GM19324 (cell line): ENCODE data around the gene FAM135A.
"Not testable (repeated sequence)": the region's sequence is repeated elsewhere in the genome, so short reads cannot be mapped to it uniquely, and the experiment has no call there.

Experiments
- ATAC-seq: cut with Tn5 transposase; IDR thresholded peaks from one replicate; pipeline ENCODE4 v1.9.1; 2021; ENCODE audit warnings: mild to moderate bottlenecking, moderate library complexity; ENCODE audit not compliant: unreplicated experiment, low FRiP score

FAM135A gene

DNA sequence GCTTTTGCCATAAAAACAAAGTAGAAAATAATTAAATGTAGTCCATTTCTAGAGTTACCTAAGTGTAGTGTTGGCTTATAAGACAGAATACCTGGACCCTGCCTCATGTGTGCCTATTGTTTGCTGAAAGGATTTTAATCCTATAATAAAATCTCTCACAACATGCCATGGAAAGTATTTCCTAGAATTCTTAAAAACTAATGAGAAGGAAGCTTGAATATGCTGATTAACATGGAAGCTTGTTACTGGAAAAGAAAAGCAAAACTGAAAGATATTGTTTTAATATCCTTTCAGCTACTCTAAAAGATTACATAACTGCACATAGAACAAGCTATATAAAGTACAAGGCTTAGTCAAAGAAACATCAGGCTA is 18.0 kb upstream of the FAM135A start:
- ATAC-seq, result no peak

DNA sequence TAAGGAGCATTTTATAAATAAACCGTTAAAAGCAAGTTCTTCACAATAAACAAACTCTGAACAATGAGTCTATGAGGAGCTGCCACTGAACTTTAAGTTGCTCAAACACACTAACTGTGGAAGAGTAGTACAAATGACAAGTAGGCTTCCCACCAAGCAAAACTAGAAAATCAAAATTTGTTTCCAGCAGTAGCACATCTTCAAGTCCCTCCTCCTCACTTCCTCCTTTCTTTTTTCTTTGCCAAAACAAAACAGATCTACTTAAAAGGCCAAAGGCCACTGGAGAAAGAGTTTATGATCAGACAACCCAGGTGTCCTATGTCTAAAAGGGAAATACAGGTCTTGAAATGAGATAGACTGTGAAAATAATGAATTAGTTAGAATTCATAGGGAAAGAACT is 17.1 kb upstream of the FAM135A start:
- no peak for ATAC-seq

DNA sequence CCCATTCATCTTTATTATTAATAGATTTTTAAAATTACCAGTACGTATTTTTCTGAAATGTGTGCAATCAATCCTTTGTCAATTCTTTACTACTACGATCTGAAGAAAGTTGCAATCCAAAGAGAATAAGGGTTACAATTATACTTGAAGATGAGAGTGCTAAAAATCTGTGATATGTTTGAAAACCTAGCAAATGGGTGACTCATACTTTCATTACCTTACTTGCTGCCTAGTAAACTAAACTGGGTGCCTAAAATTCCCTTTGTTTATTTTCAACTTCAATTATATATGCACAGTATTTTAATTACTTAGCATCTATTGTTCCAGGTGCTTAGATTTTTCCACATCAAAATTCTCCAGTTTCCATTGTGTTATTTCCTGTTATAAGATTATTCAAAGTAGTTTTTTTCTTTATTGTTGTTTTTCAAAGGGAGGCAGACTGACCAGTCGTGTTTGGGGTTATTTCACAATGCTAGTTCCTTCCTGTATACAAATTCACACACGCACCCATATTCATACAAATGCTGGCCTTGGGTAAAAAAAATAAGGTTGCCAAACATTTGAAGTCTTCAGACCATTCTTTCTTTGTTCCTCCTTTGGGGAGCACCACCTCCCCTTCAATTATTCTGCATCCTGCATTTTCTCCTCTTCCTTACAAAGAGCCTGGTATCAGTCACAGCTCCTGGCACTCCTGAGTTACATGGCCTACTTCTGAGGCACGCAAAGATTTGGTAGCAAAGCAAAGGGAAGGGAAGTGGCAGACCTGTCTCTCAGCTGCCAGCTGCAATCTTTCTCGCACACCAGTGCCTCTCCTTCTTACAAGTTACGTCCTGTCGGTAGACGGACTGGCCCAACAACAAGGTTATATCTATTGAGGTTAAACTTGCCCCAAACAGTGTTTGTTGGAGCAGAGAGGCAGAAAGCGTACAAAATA is 16.2 kb upstream of the FAM135A start:
- ATAC-seq, result no peak

DNA sequence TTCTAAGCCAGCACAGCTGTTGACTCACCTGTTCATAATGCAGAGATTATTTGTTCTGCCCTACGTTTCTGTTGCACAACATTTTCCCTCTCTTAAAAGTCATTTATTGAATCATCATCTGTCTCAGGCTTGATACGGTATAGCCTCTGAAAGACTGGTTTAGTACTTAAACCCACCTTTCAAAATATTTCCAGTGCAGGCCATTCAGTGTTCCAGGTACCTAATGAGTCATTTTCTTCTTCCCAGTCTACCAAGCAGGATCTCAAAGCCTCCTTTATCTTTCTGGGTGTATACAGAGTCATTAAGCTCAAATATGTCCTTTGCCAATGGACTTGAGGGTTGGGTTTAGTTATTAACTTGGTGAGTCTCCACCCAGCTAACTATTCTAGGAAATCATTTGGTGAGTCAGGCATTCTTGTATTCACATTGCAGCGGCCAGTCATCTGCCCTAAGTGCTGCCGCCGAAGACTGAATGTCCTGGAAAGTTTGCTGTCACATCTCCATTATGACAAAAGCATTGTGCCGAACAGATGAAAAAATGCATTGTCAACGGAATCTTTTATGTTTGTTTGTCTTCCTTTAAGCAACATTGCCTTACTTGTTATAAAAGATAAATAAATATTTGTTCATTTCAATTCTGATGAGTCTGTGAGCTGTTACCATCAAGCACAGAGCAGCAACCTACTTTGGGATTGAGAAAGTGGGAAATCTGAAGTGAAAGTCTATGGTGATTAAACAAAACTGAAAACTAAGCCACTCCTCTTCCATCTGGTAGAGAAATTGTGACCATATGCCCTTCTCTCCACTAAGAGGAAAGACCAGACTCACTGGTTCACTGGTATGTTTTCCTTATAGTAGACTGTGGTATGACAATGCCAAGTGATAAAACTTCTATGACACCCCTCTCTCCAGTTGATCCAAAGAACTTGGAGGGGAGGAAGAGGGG is 14.3 kb upstream of the FAM135A start:
- ATAC-seq, result no peak

DNA sequence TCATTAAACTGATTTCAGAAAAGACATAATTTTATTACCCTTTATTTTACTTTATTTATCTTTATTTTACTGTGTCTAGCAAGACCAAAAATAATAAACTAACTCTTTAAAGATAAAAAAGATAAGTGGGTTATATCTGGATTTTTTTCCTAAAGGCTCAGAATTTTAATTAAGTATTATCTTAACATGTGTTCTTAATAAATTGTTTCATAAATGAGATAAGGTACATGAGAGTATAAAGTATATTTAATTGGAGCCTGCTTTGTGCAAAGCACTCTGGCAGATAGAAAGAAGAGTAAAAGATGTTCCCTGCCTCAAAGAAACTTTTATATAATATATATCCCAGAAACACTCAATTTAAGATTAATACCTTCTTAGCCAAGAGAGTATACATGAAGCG is 8.7 kb upstream of the FAM135A start:
- ATAC-seq, result no peak

DNA sequence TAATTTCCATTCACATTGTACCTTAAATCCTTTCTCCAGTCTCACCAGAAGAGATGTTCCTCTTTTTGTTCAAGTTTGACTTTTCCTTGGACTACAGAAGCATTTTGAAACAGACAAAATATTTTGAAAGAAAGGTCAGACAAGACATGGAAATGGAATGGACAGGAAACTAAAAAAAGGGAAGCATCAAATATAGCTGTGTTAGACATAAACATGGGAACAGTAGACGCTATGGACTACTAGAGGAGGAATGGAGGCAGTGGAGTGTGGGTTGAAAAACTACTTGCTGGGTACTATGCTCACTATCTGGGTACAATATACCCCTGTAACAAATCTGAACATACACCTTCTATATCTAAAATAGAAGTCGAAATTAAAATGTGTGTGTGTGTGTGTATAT is 4.1 kb upstream of the FAM135A start:
- ATAC-seq, result no peak

DNA sequence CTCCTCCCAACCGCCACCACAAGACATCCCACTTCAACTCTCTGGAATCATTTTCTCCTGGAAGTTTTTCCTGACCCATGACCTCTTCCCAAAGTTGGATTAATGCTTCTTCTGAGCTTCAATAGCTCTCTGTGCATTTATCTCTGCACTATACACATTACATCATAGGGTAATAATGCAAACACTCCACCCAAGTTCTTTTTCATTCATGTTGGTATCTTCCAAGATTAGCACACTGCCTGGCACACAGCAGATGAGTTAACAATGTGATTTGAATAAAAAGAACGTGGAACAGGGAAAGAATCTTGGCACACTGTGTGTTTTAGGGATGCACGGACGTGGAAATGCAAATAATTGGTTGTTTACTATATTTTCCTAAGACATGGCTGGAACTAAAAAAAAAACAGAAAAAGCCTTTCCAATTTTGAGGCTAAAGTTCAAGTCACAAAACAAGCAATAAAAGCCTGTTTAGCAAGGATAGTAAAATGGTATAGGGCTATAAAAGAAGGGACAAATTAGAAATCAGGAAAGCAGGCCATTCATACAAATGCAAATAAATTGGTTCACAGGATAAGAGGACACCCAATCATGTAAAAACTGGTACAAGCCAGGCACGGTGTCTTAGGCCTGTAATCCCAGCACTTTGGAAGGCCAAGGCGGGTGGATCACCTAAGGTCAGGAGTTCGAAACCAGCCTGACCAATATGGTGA is 1.6 kb upstream of the FAM135A start:
- no peak for ATAC-seq

DNA sequence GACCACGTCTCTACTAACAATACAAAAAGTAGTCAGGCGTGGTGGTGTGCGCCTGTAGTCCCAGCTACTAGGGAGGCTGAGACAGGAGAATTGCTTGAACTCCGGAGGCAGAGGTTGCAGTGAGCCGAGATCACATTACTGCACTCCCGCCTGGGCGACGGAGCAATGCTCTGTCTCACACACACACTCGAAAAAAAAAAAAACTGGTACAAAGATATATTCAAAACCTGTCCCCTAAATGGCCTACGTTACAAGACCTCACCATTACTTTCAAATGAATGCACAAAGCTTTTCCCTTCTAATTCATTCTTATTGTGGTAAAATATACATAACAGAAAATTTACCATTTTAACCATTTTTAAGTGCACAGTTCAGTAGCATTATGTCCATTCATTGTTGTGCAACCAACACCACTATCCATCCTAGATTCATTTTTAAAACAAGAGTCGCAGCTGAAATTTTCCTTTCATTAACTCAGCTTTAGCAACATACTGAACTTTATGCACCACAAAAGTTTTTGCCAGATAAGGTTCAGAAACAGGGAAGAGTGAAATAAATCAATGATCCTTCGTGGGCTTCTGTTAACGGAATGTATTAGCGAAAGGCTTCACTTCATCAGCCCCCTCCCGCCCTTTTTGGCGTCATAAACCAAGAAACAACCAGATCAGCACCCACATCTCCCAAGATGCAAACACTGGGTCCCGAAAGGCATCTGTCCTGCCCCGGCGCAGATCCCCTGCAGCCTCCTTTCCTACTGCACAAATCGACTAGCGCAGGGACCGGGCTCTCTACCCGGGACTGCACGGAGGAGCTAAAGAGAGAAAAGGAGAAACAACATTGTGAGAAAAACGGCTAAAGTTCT is 825 bp upstream of the FAM135A start:
- peak; percentile 14 for ATAC-seq

DNA sequence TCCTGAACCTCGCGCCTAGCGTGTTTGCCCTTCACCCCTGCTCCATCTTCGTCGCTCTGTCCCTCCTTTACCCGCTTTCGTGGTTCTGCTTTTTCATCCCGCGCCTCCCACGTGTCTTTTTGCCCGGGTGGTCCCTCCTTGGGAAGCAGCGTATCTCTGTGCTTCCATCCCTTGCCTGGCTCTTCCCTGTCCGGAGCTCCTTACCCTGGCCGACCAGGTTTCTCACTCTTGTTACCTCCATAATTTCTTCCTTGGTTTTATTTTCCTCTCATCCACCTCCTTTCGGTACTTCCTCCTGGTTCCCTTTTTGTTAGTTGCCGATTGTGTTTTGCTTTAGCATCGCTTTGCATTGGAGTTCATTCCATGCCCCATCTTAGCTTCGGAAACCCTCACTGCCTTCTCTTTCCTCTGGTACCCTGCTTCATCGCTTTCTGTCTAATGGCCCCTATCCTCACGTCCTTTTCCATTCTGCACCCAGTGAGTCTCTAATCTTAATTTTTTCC is 735 bp downstream of the FAM135A start:
- ATAC-seq, result no peak

DNA sequence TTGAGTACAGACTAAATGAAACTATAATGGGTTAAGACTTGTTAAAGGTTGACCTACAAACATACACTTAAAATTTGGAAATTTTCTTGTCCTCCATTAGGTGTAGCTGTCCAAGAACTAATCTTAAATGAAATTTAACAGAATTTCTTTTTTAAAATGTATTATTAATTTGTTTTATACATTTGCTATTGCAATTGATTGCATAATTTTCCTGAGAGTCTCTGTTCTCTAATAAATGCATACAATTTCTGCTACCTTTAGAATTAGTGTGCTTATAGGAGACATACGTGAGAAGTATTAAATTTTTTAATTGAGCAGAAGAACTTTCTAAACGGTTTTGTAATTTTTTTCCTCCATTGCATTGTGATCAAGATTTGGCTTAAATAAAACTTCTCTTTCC is 1.5 kb downstream of the FAM135A start:
- no peak for ATAC-seq

DNA sequence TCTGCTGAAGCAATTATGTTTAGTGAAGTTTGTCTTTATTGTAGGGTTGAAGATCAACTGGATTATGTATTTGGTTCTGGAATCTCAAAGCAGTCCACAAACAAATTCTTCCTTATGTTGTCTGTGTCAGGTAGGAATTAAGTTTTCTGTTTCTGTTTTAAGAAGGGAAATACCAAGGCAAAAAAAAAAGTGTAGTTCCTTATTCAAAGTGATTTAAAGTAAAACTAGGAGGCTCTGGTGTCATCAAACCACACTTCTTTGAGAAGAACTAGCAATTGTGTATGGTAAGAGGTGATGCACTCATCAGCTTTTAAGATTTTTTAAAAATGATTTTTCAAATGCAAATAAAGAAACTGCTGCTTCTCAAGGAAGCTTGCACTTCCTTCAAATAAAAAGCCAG is 1.9 kb downstream of the FAM135A start:
- ATAC-seq, result no peak

DNA sequence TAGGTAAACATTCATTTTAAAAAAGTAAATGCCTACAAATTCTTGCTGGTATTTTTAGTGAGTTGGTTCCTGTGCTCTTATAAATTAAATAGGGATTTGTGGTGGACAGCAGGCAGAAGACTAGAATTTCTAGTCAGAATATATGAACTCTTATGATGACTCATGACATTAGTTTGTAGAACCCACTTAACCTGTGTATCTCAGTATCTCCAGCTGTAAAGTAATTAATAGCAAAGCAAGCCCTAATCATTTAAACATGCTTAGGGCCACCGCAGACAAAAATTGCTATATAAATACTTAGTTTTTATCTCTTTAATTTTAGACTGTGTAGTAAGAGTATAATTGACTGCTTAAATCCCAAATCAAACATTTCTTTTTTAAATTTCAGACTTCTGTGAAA is 2.4 kb downstream of the FAM135A start:
- ATAC-seq, result no peak

DNA sequence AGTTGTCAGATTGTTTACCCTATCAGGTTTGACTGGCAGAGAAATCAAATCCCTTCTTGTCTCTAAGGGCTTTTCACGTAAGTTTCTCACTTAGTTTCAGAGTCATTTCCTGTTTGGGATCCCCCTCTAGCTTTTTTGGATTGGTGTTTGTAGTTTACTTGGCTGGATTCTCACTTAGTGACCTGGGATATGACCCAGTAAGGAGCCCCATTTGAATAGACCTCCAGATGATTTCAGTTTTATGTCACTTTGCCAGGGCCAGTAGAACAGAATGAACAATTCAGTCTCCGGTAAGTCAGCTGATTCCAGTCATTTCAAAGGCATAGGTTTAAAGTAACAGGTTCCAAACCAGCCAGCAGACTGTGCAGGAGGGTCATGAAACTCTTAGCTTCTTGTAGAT is 8.2 kb downstream of the FAM135A start:
- no peak for ATAC-seq

DNA sequence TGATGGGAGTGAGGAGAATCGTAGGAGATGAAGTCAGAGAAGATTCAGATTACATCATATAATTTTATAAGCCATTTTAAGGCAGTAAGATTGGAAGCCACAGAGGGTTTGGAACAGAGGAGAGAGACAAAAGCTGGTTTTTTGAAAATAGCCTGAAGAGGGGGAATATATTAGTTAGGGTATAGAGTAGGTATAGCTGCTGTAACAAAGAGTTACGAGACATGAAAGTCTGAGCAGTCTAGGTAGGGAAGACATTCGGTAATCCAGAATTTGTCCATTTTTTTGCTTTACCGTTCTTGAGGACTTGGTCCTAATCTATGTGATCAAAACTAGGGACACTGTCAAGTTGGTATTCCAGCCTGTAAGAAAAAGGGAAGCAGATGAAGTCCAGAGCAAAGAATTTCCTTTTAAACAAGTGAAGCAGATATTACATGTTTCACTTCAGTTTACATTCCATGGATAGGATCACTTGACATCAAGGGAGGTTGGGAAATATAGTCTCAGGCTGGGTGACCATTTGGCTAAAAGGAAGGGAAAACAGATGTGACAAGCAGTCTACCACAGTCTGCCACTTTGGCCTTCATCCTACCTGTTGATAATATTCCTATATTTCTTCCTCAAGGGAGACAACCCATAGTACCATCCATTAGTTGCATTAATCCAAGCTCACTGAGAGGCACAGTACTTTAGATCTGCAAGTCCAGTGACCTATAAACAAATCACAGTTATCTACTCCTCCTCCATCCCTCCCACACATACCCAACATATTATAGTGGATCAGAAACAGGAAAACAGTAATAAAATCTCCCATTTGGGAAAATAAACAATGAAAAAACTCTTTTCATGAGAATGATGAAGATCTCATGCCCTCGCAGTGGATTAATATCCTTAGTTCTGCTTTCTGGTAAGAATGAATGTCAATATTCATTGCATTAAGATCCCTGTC is 10.2 kb downstream of the FAM135A start:
- no peak for ATAC-seq

DNA sequence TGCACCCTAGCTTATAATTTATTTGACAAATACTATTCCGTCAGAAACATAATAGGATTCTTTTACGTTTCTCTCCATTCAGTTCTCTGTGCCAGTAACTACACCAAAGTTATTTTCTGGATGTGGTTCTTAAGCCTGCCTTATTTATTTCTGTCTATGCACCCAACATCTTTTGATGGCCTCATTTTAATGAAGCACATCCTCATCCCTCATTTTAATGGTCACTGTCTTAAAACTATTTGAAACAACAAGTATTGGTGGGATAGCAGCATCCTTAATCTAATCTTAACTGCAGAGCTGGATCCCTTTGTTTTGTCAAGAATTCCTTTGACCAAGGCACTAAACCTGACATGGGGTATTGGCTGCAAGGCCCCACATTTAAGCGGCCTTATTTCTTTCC is 11.0 kb downstream of the FAM135A start:
- ATAC-seq, result no peak

DNA sequence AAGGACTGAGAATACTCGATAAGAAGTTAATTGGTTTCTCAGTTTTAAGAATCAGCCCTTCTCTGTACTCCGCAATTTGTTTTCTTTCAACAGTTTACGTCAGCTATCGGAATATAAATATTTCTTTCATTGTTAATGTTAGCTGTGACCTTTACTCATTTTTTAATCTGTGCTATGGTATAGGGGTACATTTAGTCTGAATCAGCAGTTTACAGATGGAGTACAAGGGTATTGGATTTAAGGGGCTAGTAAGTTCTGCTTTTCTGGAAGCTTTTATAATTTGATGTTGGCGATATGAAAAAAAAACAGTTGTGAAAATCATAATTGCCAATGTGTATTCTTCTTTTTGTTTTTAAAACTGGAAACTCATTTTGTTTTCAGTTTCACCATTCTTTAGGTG is 23.0 kb downstream of the FAM135A start:
- ATAC-seq, result no peak

DNA sequence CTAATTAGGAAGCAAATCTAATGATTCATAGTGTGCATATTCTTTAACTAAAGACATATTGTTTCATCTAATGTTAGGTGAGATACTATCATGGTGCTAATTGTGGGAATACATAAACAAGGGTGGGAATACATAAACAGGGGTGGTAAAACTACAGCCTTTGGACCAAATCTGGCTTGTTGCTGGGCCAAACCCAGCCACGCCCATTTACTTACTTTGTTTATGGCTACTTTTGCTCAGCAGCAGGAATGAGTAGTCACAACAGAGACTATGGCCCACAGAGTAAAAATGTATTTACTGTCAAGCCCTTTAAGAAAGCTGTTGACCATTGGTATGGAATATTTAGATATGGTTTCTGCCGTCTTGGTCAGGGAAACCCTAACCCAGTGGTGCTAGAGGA is 31.7 kb downstream of the FAM135A start:
- ATAC-seq, result no peak

DNA sequence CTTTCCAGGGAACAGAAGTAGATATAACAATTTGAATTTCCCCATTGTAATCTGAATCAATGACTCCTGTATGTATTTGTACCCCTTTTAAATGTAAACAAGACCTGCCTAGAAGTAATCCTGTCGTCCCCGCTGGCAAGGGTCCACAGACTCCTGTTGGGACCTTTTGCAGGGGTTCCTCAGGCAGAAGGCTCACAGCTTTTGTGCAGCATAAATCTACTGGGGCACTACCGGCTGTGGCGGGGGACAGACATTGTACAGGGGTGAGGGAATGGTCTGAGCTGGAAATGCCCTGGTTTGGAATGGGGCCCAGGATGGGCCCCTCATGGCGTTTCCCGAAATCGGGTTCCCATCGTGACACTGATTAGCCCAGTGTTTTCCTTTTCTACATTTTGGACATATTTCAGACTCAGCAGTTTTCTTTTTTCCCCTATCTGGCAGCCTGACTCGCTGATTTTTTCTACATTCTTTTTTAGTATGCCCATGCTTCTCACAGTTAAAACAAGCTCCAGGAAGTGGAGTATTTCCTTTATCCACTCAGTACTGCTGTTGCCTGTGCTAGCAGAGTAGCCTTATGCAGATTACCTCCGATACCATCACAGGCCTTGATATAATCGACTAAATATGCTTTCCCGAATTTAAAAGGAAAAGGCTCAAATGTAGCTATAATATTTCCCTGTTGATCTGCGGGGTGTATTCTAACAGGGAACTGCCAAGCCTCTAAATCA is 34.2 kb downstream of the FAM135A start:
- ATAC-seq, result not testable (repeated sequence)
